ENCODE results near the gene KLF13. TPM values are rescaled to one million over a fixed set of nuclear protein-coding genes. Genes with fewer than 3 reads are reported as not detected.

The KLF13 gene
- total RNA-seq, 1 donor from 2014 or later, result 235 TPM

GRCh38 chr15:31320022-31320421, 6.6 kb upstream of the KLF13 start:
- peaks cover 0 to 3% of the 10 kb centered on the region in 2 donors for H3K4me1 ChIP-seq
- intact Hi-C loops (cut with DNase I), result loop anchor here (10.0 kb wide), 1 partner anchor 415 kb away; the partner anchor contains the start of gene FAN1
- H3K36me3 ChIP-seq, result no peaks in the 10 kb centered on the region

GRCh38 chr15:31321418-31321817, 5.2 kb upstream of the KLF13 start:
- Histone ChIP-seq H3K4me3 (no peak overlapping the region), H3K36me3 (no peaks in the 10 kb centered on the region), H3K27ac (no peak overlapping the region), H3K4me1 (peaks cover 0 to 7% of the 10 kb centered on the region in 2 donors), H3K9me3 (no peaks in the 10 kb centered on the region), H3K27me3 (no peaks in the 10 kb centered on the region)
- intact Hi-C loops (cut with DNase I), result loop anchor here (10.0 kb wide), 1 partner anchor 417 kb away; the partner anchor contains the start of gene FAN1
- TF ChIP-seq, protein P1, sequence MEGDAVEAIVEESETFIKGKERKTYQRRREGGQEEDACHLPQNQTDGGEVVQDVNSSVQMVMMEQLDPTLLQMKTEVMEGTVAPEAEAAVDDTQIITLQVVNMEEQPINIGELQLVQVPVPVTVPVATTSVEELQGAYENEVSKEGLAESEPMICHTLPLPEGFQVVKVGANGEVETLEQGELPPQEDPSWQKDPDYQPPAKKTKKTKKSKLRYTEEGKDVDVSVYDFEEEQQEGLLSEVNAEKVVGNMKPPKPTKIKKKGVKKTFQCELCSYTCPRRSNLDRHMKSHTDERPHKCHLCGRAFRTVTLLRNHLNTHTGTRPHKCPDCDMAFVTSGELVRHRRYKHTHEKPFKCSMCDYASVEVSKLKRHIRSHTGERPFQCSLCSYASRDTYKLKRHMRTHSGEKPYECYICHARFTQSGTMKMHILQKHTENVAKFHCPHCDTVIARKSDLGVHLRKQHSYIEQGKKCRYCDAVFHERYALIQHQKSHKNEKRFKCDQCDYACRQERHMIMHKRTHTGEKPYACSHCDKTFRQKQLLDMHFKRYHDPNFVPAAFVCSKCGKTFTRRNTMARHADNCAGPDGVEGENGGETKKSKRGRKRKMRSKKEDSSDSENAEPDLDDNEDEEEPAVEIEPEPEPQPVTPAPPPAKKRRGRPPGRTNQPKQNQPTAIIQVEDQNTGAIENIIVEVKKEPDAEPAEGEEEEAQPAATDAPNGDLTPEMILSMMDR (IDR thresholded peaks at IDR 0.05), result no peak
- no peak for DNase-seq (ENCODE audit: low spot score in 2 of 2)

More at GRCh38 chr15:31320022-31320421, 6.6 kb upstream of the KLF13 start:
- TF ChIP-seq, protein P1 (IDR thresholded peaks at IDR 0.05), result no peak
- no peak overlapping the region for H3K27ac ChIP-seq
- no peak overlapping the region for H3K4me3 ChIP-seq
- no peaks in the 10 kb centered on the region for H3K9me3 ChIP-seq
- DNase-seq (ENCODE audit: low spot score in 2 of 2), result no peak
- no peaks in the 10 kb centered on the region for H3K27me3 ChIP-seq

- Histone ChIP-seq H3K4me3 (no peak overlapping the region), H3K9me3 (no peaks in the 10 kb centered on the region), H3K27ac (no peak overlapping the region), H3K4me1 (peaks cover 0 to 7% of the 10 kb centered on the region in 2 donors), H3K36me3 (no peaks in the 10 kb centered on the region), H3K27me3 (no peaks in the 10 kb centered on the region)
- intact Hi-C loops (cut with DNase I), result loop anchor here (10.0 kb wide), 1 partner anchor 418 kb away; the partner anchor contains the start of gene FAN1
- TF ChIP-seq, protein P1 (IDR thresholded peaks at IDR 0.05), result no peak
- no peak for DNase-seq (ENCODE audit: low spot score in 2 of 2)
Observed at GRCh38 chr15:31322504-31322903, 4.1 kb upstream of the KLF13 start.

GRCh38 chr15:31323627-31324026, 3.0 kb upstream of the KLF13 start:
- peaks cover 2 to 7% of the 10 kb centered on the region in 2 donors for H3K4me1 ChIP-seq
- intact Hi-C loops (cut with DNase I), result loop anchor here (10.0 kb wide), 1 partner anchor 419 kb away; the partner anchor contains the start of gene FAN1
- H3K36me3 ChIP-seq, result no peaks in the 10 kb centered on the region
- H3K9me3 ChIP-seq, result no peaks in the 10 kb centered on the region
- TF ChIP-seq, protein P1 (IDR thresholded peaks at IDR 0.05), result no peak
- H3K27me3 ChIP-seq, result no peaks in the 10 kb centered on the region
- H3K4me3 ChIP-seq, result no peak overlapping the region
- no peak overlapping the region for H3K27ac ChIP-seq
- no peak for DNase-seq (ENCODE audit: low spot score in 2 of 2)

GRCh38 chr15:31324186-31324585, 2.4 kb upstream of the KLF13 start:
- DNase-seq (ENCODE audit: low spot score in 2 of 2), result no peak
- Histone ChIP-seq H3K4me3 (no peak overlapping the region), H3K9me3 (no peaks in the 10 kb centered on the region), H3K27ac (no peak overlapping the region), H3K36me3 (no peaks in the 10 kb centered on the region), H3K27me3 (no peaks in the 10 kb centered on the region), H3K4me1 (peaks cover 5 to 11% of the 10 kb centered on the region in 2 donors)
- TF ChIP-seq, protein P1 (IDR thresholded peaks at IDR 0.05), result no peak
- intact Hi-C loops (cut with DNase I), result loop anchor here (10.0 kb wide), 1 partner anchor 419 kb away; the partner anchor contains the start of gene FAN1
